Lung (tissue), 12 donors: ENCODE results near the gene AGR3. TPM values are rescaled to one million over a fixed set of nuclear protein-coding genes. Genes with fewer than 3 reads are reported as not detected.

Experiments used
- ATAC-seq: fragments of 200-7000 bp; cut with Tn5 transposase; one replicate; pipeline ENCODE4 v1.9.1; 2020; ENCODE audit warnings: moderate number of reproducible peaks; ENCODE audit not compliant: insufficient read depth, low FRiP score
- DNase-seq, 3 donors: peaks; one replicate each; pipeline ENCODE4 v3.0.0-alpha.2; 2013 to 2017
- H3K27ac ChIP-seq, 2 donors: one replicate each; pipeline ENCODE4 v1.5.1; 2013; ENCODE audit warnings: mild to moderate bottlenecking in 2 of 2, moderate library complexity in 2 of 2, control low read depth in 1 of 2, inconsistent platforms in 1 of 2, low read depth in 1 of 2, low read length in 1 of 2
- H3K27me3 ChIP-seq, 3 donors: one replicate each; pipeline ENCODE4 v1.5.1; 2013; ENCODE audit warnings: low read length in 2 of 3; ENCODE audit not compliant: control insufficient read depth in 3 of 3, insufficient read depth in 3 of 3
- H3K36me3 ChIP-seq, 4 donors: one replicate each; pipeline ENCODE4 v1.5.1; 2013; ENCODE audit warnings: low read length in 4 of 4, mild to moderate bottlenecking in 1 of 4, moderate library complexity in 1 of 4; ENCODE audit not compliant: control insufficient read depth in 4 of 4, insufficient read depth in 4 of 4
- H3K4me1 ChIP-seq, 5 donors: one replicate each; pipeline ENCODE4 v1.5.1; 2013; ENCODE audit warnings: low read length in 5 of 5, mild to moderate bottlenecking in 2 of 5, moderate library complexity in 1 of 5; ENCODE audit not compliant: control insufficient read depth in 5 of 5, insufficient read depth in 5 of 5
- H3K4me3 ChIP-seq: one replicate; pipeline ENCODE4 v1.5.1; 2013; ENCODE audit warnings: mild to moderate bottlenecking, control low read depth, moderate library complexity
- H3K9ac ChIP-seq, 2 donors: one replicate each; pipeline ENCODE4 v1.5.1; 2013; ENCODE audit warnings: low read length in 2 of 2, control low read depth in 1 of 2; ENCODE audit not compliant: insufficient read depth in 1 of 2
- H3K9me3 ChIP-seq, 4 donors: one replicate each; pipeline ENCODE4 v1.5.1; 2013; ENCODE audit warnings: low read length in 3 of 4, mild to moderate bottlenecking in 1 of 4, moderate library complexity in 1 of 4; ENCODE audit not compliant: control insufficient read depth in 4 of 4, insufficient read depth in 3 of 4
- CTCF ChIP-seq: IDR thresholded peaks from 2 replicates; pipeline ENCODE4 v1.5.1; 2012; ENCODE audit warnings: mild to moderate bottlenecking; ENCODE audit errors: control extremely low read depth, extremely low read depth
- WGBS, 2 donors: extraction: QIAGEN DNeasy Blood & Tissue Kit; methylation state at CpG; one replicate each; pipeline ENCODE4 v1.1.7; 2013; 5-methylcytosine and 5-hydroxymethylcytosine counted together
- polyA plus RNA-seq, 2 donors: library from polyadenylated mRNA; stranded (reverse); fragments of 200-250 nt; gene quantifications; one replicate each; pipeline ENCODE4 v1.2.1, GENCODE V29; 2013
- total RNA-seq, 2 donors: library from RNA; depleted of rRNA in 1 of 2; stranded (reverse); fragments of >200 nt in 1 of 2; gene quantifications; one replicate each; pipeline ENCODE4 v1.2.1, GENCODE V29; 2014 to 2021
- donor health status: control.
- donor health status: control.
- donor health status: Bipolar disorder and iron deficiency.
- donor health status: healthy.
- donor health status: DM: yes; HTN: yes; CAD: no.

AGR3 gene
- total and polyA plus RNA-seq, 4 donors: 136 to 464 (median 188) TPM

- ATAC-seq (no peak), DNase-seq (no peak)
- Histone ChIP-seq H3K9me3 (peaks cover 0 to 2% (median 0%) of the 10 kb centered on the region in 4 donors), H3K4me1 (no peaks in the 10 kb centered on the region), H3K9ac (no peak overlapping the region), H3K4me3 (no peak overlapping the region), H3K27me3 (no peaks in the 10 kb centered on the region), H3K36me3 (no peaks in the 10 kb centered on the region), H3K27ac (no peak overlapping the region)
- TF ChIP-seq CTCF: no peak
- WGBS, 2 donors: 77 to 92% methylated on average over 5 of the region's 5 CpGs
These were observed 45.3 kb downstream of the AGR3 start for GRCh38 chr7:16836481-16836880.

GRCh38 chr7:16833373-16833772 is 48.4 kb downstream of the AGR3 start:
- Histone ChIP-seq H3K9ac (no peak overlapping the region), H3K27ac (no peak overlapping the region), H3K36me3 (no peaks in the 10 kb centered on the region), H3K4me3 (no peak overlapping the region), H3K9me3 (peaks cover 0 to 2% (median 1%) of the 10 kb centered on the region in 4 donors), H3K27me3 (no peaks in the 10 kb centered on the region), H3K4me1 (no peaks in the 10 kb centered on the region)
- 92% methylated on average over 1 of the region's 1 CpG for WGBS, 2 donors
- no peak for DNase-seq
- no peak for ATAC-seq
- no peak for TF ChIP-seq CTCF

- DNase-seq: no peak
- Histone ChIP-seq H3K36me3 (no peaks in the 10 kb centered on the region), H3K27ac (no peak overlapping the region), H3K9ac (no peak overlapping the region), H3K4me3 (no peak overlapping the region), H3K9me3 (no peaks in the 10 kb centered on the region), H3K4me1 (no peaks in the 10 kb centered on the region), H3K27me3 (no peaks in the 10 kb centered on the region)
- no peak for ATAC-seq
- TF ChIP-seq CTCF: no peak
These were observed 55.7 kb downstream of the AGR3 start for GRCh38 chr7:16826060-16826459.

GRCh38 chr7:16822029-16822428 is 59.8 kb downstream of the AGR3 start:
- H3K9ac ChIP-seq: no peak overlapping the region
- H3K4me3 ChIP-seq: no peak overlapping the region
- no peak overlapping the region for H3K27ac ChIP-seq
- peaks cover 0 to 1% (median 0%) of the 10 kb centered on the region in 5 donors for H3K4me1 ChIP-seq
- no peaks in the 10 kb centered on the region for H3K27me3 ChIP-seq
- WGBS, 2 donors: 50 to 68% methylated on average over 3 of the region's 3 CpGs
- H3K9me3 ChIP-seq: no peaks in the 10 kb centered on the region
- no peak for TF ChIP-seq CTCF
- ATAC-seq (no peak), DNase-seq (peak in 1 of 3 donors; percentile 15)
- H3K36me3 ChIP-seq: no peaks in the 10 kb centered on the region
